Kidney epithelial cell (primary cell): Measurements from ENCODE around the gene NXPH1. TPM values are rescaled to one million over a fixed set of nuclear protein-coding genes. Genes with fewer than 3 reads are reported as not detected.

Experiments used
- DNase-seq: peaks from one replicate; pipeline ENCODE4 v3.0.0-alpha.2; 2010; ENCODE audit warnings: low read depth
- H3K27me3 ChIP-seq: 2 replicates; pipeline ENCODE4 v1.6.0; 2011; ENCODE audit warnings: low read length; ENCODE audit not compliant: control insufficient read depth, insufficient read depth
- H3K36me3 ChIP-seq: 2 replicates; pipeline ENCODE4 v1.5.1; 2011; ENCODE audit warnings: low read length; ENCODE audit not compliant: control insufficient read depth, insufficient read depth
- H3K4me3 ChIP-seq: 2 replicates; pipeline ENCODE4 v1.5.1; 2011; ENCODE audit warnings: low read depth, mild to moderate bottlenecking, control low read depth, low read length
- total RNA-seq: library from RNA; depleted of rRNA; stranded (reverse); fragments of >200 nt; gene quantifications from 2 replicates; pipeline ENCODE4 v1.2.3, GENCODE V29; 2015
- TF ChIP-seq, protein P1 (sequence below): IDR thresholded peaks from 2 replicates; pipeline ENCODE4 v1.5.1; 2011; ENCODE audit warnings: mild to moderate bottlenecking, moderate library complexity, low read length, control low read depth, inconsistent platforms; ENCODE audit not compliant: insufficient read depth, poor library complexity, severe bottlenecking

The NXPH1 gene
- total RNA-seq, 1 donor from 2014 or later = not detected

DNA sequence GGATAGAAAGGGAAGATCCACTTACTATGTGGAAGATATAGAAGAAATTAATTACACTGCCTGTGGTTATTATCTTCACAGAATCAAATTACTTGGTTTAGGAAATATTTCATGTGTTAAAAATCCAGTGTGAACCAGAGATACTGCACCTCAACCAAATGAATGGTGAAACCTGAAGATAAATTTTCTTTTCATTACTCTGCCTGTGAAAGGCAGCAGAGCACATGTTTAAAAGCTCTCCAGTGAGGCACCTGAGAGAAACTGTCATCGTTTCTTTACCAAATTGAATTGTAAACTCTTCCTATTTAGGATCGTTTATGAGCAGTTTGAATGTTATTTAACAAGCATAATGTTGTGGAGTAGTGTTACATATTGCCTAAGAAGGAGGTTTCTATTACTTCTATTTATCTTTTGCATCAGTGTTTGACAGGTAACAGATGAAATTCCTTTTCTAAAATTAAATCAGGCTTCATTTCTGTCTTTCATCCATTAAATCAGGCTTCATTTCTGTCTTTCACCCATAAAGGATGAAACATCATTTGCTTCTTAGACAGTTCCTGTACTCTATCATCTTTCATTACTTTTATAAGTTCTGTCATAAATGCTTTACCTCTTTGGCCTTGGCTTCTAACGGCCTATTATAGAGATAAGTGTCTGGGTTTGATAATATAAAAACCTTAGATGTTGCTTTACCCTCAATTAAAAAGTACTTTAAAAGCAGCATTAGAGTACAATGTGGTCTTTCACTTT, 266.6 kb downstream of the NXPH1 start:
- H3K36me3 ChIP-seq = no peaks in the 10 kb centered on the region
- no peak overlapping the region for H3K4me3 ChIP-seq
- no peaks in the 10 kb centered on the region for H3K27me3 ChIP-seq
- TF ChIP-seq, protein P1, sequence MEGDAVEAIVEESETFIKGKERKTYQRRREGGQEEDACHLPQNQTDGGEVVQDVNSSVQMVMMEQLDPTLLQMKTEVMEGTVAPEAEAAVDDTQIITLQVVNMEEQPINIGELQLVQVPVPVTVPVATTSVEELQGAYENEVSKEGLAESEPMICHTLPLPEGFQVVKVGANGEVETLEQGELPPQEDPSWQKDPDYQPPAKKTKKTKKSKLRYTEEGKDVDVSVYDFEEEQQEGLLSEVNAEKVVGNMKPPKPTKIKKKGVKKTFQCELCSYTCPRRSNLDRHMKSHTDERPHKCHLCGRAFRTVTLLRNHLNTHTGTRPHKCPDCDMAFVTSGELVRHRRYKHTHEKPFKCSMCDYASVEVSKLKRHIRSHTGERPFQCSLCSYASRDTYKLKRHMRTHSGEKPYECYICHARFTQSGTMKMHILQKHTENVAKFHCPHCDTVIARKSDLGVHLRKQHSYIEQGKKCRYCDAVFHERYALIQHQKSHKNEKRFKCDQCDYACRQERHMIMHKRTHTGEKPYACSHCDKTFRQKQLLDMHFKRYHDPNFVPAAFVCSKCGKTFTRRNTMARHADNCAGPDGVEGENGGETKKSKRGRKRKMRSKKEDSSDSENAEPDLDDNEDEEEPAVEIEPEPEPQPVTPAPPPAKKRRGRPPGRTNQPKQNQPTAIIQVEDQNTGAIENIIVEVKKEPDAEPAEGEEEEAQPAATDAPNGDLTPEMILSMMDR = no peak
- DNase-seq = no peak

DNA sequence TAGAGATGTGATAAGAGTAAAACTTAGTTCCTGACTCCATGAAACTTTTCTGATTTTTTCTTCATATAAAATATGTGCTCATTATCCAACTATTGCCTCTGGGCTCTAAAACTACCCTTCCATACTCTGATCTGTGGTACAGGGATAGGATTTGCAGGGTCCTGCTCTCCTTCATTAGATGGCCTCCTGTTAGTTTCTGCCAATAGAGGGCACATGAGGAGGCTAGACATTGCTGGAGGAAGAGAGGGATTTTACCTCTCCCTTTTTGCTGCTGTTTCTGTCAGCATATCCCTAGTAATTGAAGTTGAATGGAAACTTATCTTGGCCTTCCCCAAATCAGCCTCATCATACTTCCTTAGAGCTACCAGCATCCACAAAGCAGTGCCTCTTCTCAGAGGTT, 269.4 kb downstream of the NXPH1 start:
- H3K36me3 ChIP-seq = no peaks in the 10 kb centered on the region
- DNase-seq = no peak
- TF ChIP-seq, protein P1 = no peak

DNA sequence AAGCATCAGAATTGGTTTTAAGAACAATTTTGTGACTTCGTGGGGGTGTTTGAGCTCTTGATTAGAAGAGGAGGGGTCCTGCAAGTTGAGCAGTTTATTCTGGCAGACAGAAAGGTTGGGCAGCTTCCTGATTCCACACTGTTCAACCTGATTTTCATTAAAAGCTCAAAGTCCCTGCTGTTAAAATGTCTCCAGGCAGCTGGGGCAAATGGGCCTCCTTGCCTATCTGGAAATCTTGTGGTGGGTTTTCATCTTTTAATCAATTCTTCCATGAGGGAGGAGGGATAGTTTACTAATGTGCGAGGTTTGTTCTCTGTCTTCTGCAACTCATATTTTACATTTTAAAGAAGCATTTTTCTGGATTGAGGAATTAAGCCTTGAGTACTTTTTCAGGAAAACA, 276.7 kb downstream of the NXPH1 start:
- Histone ChIP-seq H3K4me3 (no peak overlapping the region), H3K36me3 (no peaks in the 10 kb centered on the region), H3K27me3 (no peaks in the 10 kb centered on the region)
- DNase-seq = no peak
- TF ChIP-seq, protein P1 = no peak

More for the DNA sequence above, 269.4 kb downstream of the NXPH1 start:
- Histone ChIP-seq H3K27me3 (no peaks in the 10 kb centered on the region), H3K4me3 (no peak overlapping the region)

DNA sequence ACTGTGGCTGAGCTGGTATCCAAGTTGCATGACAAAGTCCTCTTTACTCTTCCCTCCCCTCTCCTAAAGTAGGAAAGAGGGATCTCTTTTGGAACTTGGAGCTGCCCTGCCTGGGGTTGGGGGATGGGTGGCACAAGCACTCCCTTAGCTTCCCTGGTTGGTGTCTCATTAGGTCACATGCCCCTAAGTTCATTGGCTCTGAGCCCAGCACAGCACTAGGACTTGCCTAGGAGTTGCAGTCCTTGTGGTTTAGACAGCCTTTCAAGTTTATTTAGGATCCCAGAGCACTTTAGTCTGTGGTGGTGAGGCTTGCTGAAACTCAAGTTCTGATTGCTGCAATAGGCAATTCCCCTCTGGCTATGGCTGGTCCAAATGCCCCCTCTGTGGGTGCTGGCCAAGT, 281.4 kb downstream of the NXPH1 start:
- TF ChIP-seq, protein P1 = no peak
- no peaks in the 10 kb centered on the region for H3K36me3 ChIP-seq
- H3K4me3 ChIP-seq = no peak overlapping the region
- H3K27me3 ChIP-seq = no peaks in the 10 kb centered on the region
- no peak for DNase-seq

DNA sequence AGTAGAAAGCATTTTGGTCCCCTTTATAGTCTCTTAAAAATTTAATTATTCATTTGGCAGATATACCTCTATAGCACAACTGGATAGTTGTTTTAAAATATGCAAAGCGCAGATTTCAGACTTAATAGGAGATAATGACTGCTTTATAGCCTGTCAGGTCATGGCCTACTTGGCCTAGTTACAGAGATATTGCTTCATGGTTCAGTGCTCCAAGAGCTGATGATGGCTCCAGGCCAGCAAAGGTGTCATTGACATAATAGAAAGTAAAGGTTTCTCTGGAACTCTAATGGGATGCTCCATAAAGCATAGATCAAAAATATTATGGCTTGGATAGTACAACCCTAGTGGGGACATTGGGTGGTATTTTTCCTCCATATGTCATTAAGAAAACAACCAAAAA, 285.7 kb downstream of the NXPH1 start:
- no peaks in the 10 kb centered on the region for H3K36me3 ChIP-seq
- DNase-seq = no peak
- TF ChIP-seq, protein P1 = no peak
- no peaks in the 10 kb centered on the region for H3K27me3 ChIP-seq
- no peak overlapping the region for H3K4me3 ChIP-seq
